ENCODE measurements around the gene ZBED2.

The ZBED2 gene

DNA sequence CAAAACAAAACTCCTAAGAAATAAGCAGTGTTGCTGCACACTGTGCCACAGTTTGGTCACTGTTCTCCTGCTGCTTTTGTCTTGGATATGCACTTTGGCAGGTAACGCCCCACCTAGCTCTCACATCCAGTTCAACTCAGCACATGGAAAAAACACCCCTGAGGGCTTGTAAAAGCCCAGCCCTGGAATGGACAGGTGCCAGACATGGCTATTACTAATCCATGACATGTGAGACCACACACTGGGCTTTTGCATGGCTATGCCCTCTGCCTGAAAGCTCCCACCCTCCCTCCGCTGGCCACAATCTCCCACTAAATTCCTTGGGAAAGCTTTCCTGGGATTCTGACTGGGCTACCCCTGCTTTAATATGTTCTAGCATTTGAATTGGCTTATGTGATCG, 24.7 kb upstream of the ZBED2 start:
- CTCF ChIA-PET: interaction anchor here (0.5 to 1.0 kb wide), 2 partner anchors 424 to 1197 kb away, joined by 3 read pairs; no protein-coding TSS in a partner anchor

DNA sequence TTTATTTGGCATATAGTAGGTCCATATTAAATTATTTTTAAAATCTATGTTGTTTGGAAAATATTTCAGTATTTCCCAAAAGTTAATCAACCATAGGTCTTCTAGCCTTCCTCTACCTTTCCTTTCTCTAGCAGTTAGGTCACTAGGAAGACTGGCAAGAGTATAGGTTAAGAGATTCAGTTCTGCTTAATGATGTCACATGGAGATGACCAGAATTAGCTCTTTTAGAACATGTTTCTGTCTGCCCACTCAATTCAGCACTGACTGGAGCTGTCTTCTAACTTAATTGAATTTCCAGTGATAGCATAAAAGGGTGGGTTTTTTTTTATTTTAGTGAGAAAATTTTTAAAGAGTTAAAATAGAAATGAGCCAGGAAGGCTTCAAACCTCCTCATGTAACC, 23.8 kb upstream of the ZBED2 start:
- Histone ChIP-seq H3K9me3 (ENCODE audit: control insufficient read depth, insufficient read depth, low read depth, low read length) (no peaks in the 10 kb centered on the region), H3K4me3 (ENCODE audit: low read depth, low read length) (no peak overlapping the region), H3K27ac (ENCODE audit: extremely low read depth, low read depth, low read length) (no peak overlapping the region), H3K4me1 (ENCODE audit: control insufficient read depth, insufficient read depth, low read length) (no peaks in the 10 kb centered on the region), H3K36me3 (ENCODE audit: control insufficient read depth in 2 of 2, insufficient read depth in 1 of 2, low read length in 2 of 2) (no peaks in the 10 kb centered on the region)
- CTCF ChIA-PET: interaction anchor here (1.0 kb wide), 1 partner anchor 425 kb away, joined by 3 read pairs; no protein-coding TSS in a partner anchor
- POLR2A ChIA-PET: no interaction called here
- no peak for TF ChIP-seq ZNF561 (tag by site-specific recombination; IDR thresholded peaks at IDR 0.05; ENCODE audit: borderline replicate concordance)
- TF ChIP-seq, protein P1, sequence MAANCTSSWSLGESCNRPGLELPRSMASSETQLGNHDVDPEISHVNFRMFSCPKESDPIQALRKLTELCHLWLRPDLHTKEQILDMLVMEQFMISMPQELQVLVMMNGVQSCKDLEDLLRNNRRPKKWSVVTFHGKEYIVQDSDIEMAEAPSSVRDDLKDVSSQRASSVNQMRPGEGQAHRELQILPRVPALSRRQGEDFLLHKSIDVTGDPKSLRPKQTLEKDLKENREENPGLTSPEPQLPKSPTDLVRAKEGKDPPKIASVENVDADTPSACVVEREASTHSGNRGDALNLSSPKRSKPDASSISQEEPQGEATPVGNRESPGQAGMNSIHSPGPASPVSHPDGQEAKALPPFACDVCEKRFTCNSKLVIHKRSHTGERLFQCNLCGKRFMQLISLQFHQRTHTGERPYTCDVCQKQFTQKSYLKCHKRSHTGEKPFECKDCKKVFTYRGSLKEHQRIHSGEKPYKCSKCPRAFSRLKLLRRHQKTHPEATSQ (tag by site-specific recombination; IDR thresholded peaks at IDR 0.05): no peak
- TF ChIP-seq, protein P2, sequence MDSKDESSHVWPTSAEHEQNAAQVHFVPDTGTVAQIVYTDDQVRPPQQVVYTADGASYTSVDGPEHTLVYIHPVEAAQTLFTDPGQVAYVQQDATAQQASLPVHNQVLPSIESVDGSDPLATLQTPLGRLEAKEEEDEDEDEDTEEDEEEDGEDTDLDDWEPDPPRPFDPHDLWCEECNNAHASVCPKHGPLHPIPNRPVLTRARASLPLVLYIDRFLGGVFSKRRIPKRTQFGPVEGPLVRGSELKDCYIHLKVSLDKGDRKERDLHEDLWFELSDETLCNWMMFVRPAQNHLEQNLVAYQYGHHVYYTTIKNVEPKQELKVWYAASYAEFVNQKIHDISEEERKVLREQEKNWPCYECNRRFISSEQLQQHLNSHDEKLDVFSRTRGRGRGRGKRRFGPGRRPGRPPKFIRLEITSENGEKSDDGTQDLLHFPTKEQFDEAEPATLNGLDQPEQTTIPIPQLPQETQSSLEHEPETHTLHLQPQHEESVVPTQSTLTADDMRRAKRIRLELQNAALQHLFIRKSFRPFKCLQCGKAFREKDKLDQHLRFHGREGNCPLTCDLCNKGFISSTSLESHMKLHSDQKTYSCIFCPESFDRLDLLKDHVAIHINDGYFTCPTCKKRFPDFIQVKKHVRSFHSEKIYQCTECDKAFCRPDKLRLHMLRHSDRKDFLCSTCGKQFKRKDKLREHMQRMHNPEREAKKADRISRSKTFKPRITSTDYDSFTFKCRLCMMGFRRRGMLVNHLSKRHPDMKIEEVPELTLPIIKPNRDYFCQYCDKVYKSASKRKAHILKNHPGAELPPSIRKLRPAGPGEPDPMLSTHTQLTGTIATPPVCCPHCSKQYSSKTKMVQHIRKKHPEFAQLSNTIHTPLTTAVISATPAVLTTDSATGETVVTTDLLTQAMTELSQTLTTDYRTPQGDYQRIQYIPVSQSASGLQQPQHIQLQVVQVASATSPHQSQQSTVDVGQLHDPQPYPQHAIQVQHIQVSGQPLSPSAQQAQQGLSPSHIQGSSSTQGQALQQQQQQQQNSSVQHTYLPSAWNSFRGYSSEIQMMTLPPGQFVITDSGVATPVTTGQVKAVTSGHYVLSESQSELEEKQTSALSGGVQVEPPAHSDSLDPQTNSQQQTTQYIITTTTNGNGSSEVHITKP (tag by site-specific recombination; IDR thresholded peaks at IDR 0.05): no peak
- TF ChIP-seq ZNF433 (tag by site-specific recombination; IDR thresholded peaks at IDR 0.05; ENCODE audit: low read depth): no peak
- TF ChIP-seq, protein P3, sequence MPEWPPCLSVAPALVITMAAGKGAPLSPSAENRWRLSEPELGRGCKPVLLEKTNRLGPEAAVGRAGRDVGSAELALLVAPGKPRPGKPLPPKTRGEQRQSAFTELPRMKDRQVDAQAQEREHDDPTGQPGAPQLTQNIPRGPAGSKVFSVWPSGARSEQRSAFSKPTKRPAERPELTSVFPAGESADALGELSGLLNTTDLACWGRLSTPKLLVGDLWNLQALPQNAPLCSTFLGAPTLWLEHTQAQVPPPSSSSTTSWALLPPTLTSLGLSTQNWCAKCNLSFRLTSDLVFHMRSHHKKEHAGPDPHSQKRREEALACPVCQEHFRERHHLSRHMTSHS (tag by site-specific recombination; IDR thresholded peaks at IDR 0.05): no peak
- no peak for TF ChIP-seq KLF16 (tag by site-specific recombination; IDR thresholded peaks at IDR 0.05)
- no peak for TF ChIP-seq HOXC10 (CRISPR knock-in tag; IDR thresholded peaks at IDR 0.05)
- TF ChIP-seq, protein P4, sequence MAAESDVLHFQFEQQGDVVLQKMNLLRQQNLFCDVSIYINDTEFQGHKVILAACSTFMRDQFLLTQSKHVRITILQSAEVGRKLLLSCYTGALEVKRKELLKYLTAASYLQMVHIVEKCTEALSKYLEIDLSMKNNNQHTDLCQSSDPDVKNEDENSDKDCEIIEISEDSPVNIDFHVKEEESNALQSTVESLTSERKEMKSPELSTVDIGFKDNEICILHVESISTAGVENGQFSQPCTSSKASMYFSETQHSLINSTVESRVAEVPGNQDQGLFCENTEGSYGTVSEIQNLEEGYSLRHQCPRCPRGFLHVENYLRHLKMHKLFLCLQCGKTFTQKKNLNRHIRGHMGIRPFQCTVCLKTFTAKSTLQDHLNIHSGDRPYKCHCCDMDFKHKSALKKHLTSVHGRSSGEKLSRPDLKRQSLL (tag by site-specific recombination; IDR thresholded peaks at IDR 0.05): no peak
- TF ChIP-seq, protein P5, sequence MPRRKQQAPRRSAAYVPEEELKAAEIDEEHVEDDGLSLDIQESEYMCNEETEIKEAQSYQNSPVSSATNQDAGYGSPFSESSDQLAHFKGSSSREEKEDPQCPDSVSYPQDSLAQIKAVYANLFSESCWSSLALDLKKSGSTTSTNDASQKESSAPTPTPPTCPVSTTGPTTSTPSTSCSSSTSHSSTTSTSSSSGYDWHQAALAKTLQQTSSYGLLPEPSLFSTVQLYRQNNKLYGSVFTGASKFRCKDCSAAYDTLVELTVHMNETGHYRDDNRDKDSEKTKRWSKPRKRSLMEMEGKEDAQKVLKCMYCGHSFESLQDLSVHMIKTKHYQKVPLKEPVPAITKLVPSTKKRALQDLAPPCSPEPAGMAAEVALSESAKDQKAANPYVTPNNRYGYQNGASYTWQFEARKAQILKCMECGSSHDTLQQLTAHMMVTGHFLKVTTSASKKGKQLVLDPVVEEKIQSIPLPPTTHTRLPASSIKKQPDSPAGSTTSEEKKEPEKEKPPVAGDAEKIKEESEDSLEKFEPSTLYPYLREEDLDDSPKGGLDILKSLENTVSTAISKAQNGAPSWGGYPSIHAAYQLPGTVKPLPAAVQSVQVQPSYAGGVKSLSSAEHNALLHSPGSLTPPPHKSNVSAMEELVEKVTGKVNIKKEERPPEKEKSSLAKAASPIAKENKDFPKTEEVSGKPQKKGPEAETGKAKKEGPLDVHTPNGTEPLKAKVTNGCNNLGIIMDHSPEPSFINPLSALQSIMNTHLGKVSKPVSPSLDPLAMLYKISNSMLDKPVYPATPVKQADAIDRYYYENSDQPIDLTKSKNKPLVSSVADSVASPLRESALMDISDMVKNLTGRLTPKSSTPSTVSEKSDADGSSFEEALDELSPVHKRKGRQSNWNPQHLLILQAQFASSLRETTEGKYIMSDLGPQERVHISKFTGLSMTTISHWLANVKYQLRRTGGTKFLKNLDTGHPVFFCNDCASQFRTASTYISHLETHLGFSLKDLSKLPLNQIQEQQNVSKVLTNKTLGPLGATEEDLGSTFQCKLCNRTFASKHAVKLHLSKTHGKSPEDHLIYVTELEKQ (tag by site-specific recombination; IDR thresholded peaks at IDR 0.05; ENCODE audit: borderline replicate concordance): no peak
- no peak for TF ChIP-seq GLIS2 (tag by site-specific recombination; IDR thresholded peaks at IDR 0.05)
- no peak for TF ChIP-seq ZNF248 (tag by site-specific recombination; IDR thresholded peaks at IDR 0.05)
- TF ChIP-seq, protein P6, sequence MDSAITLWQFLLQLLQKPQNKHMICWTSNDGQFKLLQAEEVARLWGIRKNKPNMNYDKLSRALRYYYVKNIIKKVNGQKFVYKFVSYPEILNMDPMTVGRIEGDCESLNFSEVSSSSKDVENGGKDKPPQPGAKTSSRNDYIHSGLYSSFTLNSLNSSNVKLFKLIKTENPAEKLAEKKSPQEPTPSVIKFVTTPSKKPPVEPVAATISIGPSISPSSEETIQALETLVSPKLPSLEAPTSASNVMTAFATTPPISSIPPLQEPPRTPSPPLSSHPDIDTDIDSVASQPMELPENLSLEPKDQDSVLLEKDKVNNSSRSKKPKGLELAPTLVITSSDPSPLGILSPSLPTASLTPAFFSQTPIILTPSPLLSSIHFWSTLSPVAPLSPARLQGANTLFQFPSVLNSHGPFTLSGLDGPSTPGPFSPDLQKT (IDR thresholded peaks at IDR 0.05; ENCODE audit: borderline replicate concordance, low read depth, low read length): no peak
- TF ChIP-seq, protein P7, sequence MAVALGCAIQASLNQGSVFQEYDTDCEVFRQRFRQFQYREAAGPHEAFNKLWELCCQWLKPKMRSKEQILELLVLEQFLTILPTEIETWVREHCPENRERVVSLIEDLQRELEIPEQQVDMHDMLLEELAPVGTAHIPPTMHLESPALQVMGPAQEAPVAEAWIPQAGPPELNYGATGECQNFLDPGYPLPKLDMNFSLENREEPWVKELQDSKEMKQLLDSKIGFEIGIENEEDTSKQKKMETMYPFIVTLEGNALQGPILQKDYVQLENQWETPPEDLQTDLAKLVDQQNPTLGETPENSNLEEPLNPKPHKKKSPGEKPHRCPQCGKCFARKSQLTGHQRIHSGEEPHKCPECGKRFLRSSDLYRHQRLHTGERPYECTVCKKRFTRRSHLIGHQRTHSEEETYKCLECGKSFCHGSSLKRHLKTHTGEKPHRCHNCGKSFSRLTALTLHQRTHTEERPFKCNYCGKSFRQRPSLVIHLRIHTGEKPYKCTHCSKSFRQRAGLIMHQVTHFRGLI (tag by site-specific recombination; IDR thresholded peaks at IDR 0.05): no peak
- no peak for TF ChIP-seq ZNF76 (tag by site-specific recombination; IDR thresholded peaks at IDR 0.05; ENCODE audit: borderline replicate concordance, low read depth)
- no peak for TF ChIP-seq GFI1B (tag by site-specific recombination; IDR thresholded peaks at IDR 0.05)
- no peak for TF ChIP-seq TRIM28 (IDR thresholded peaks at IDR 0.05; ENCODE audit: borderline replicate concordance, low read length)
- no peak for TF ChIP-seq ZNF529 (tag by site-specific recombination; IDR thresholded peaks at IDR 0.05; ENCODE audit: insufficient replicate concordance)
- TF ChIP-seq ZNF785 (tag by site-specific recombination; IDR thresholded peaks at IDR 0.05): no peak

More for the DNA sequence above, 24.7 kb upstream of the ZBED2 start:
- no peak for TF ChIP-seq ZNF302 (tag by site-specific recombination; IDR thresholded peaks at IDR 0.05; ENCODE audit: low read depth)
- TF ChIP-seq, protein P8, sequence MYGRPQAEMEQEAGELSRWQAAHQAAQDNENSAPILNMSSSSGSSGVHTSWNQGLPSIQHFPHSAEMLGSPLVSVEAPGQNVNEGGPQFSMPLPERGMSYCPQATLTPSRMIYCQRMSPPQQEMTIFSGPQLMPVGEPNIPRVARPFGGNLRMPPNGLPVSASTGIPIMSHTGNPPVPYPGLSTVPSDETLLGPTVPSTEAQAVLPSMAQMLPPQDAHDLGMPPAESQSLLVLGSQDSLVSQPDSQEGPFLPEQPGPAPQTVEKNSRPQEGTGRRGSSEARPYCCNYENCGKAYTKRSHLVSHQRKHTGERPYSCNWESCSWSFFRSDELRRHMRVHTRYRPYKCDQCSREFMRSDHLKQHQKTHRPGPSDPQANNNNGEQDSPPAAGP (tag by site-specific recombination; IDR thresholded peaks at IDR 0.05): no peak
- no peak overlapping the region for H3K27ac ChIP-seq (ENCODE audit: extremely low read depth, low read depth, low read length)
- H3K4me3 ChIP-seq (ENCODE audit: low read depth, low read length): no peak overlapping the region
- no peaks in the 10 kb centered on the region for H3K9me3 ChIP-seq (ENCODE audit: control insufficient read depth, insufficient read depth, low read depth, low read length)
- no peaks in the 10 kb centered on the region for H3K36me3 ChIP-seq (ENCODE audit: control insufficient read depth in 2 of 2, insufficient read depth in 1 of 2, low read length in 2 of 2)
- POLR2A ChIA-PET: no interaction called here
- H3K4me1 ChIP-seq (ENCODE audit: control insufficient read depth, insufficient read depth, low read length): no peaks in the 10 kb centered on the region
